AG08396 (cell line): ENCODE results near the gene CYP8B1.

Experiments used
- DNase-seq: peaks from one replicate; pipeline ENCODE4 v3.0.0; 2012; ENCODE audit warnings: low spot score, mixed read lengths

The CYP8B1 gene

GRCh38 chr3:42852441-42852840 lies 23.2 kb downstream of the CYP8B1 start:
- no peak for DNase-seq

DNA sequence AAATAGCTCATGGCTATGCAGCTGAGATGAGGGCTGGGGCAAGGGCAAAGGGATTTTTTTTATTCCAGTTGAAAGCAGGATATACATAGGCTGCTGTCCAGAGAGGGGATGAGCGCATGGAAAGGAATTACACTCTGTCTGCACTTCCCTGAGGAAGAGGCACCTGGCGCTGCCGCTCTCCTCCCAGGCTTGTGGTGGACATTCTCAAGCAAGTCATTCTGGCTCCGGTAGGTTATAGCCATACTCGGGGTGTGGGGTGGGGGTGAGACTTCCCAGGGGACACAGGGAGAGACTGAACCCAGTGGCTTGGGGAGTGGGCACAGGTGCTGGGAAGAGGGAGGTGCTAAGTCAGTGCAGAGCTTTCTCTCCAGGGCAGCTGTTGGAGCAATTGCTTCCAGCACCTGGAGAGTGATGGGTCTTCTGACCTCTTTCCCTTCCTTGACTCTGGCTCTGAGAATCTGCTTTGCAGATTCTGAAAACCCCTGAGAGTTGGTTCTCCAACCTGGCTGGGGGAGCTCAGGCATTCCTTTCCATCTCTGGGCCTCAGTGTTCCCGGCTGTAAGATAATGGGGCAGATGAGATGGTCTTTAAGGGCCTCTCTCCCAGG lies 24.3 kb downstream of the CYP8B1 start:
- no peak for DNase-seq

- no peak for DNase-seq
Measured at GRCh38 chr3:42850263-42850662, 25.4 kb downstream of the CYP8B1 start.

DNA sequence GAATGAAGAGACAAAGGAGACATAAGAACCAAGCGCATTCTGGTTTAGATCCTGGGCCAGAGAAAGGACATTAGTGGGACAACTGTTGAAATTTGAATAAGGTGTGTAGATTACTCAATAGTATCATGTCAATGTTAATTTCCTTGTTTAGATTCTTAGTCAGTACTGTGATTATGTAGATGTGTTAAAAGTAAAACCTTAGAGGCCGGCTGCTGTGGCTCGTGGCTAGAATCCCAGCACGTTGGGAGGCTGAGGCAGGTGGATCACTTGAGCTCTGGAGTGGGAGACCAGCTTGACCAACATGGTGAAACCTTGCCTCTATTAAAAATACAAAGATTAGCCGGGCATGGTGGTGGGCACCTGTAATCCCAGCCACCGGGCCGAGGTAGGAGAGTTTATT lies 26.7 kb downstream of the CYP8B1 start:
- DNase-seq: no peak

DNA sequence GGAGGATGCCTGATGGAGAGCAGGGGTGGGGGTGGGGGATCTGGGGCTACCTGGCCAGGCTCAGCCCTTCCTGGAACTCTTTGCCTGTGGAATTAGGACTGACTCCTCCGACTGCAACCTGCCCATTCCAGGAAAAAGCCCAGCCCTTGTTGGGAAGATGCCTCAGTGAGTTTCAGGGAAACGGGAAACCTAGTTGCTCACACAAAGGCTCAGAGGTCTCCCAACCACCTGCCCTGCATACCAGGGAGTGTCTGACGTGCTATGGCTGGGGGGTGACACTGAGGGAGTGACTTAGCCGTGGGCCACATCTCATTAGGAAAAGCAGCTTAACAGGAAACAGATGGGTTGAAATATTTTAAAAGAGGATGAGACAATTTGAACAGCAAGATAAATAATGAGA lies 27.9 kb downstream of the CYP8B1 start:
- DNase-seq: no peak

DNA sequence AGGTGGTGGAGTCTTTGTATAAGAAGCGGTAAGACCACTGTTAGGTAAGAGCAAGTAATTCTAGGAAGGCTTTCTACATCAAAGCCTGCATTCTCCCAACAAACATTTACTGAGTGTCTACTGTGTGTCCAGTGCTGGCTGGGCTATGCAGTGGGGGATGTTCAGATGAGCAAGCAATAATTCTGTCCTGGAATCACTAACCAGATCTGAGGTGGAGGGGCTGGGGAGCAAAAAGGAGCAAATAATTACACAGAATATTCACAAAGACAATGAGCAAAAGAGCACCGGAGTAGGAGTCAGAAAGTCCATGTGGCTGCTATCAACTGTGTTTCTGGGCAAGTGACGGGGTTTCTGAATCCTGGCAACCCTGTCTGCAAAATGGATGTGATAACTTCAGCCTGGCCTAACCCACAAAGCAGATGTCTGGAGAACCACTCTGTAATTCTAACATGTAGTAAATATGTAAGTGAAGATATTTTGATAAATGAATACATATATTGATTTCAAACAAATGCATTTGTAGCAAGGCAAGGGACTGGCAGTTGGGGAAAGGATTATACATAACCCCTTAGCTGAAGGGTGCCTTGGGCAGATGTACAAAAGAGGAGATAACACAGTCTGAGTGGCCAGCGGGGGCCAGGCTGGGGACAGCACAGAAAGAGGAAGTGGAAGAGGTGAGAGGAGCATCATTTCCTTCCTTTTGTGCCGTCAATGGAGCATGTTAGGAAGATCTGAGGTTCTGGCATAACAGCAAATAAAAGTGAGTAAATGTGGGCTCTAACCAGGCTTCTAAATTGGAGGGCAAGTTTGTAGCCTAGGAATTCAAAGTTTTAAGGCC lies 28.8 kb downstream of the CYP8B1 start:
- DNase-seq: no peak

GRCh38 chr3:42844815-42845214 lies 30.9 kb downstream of the CYP8B1 start:
- DNase-seq: no peak

DNA sequence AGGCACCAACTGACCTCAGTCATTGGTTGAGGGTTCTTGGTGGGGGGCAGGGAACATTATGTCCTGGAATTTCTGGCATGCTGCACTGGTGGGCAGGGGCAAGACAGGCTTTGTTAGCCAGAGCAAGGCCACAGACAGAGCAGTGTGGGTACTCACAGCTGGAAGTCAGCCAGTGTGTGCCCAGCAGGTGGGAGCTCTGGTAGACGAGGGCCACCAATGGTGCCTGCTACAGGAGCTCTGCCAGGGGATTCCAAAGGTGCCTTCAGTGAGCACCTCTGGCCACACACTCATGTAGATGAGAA lies 31.3 kb downstream of the CYP8B1 start:
- no peak for DNase-seq

DNA sequence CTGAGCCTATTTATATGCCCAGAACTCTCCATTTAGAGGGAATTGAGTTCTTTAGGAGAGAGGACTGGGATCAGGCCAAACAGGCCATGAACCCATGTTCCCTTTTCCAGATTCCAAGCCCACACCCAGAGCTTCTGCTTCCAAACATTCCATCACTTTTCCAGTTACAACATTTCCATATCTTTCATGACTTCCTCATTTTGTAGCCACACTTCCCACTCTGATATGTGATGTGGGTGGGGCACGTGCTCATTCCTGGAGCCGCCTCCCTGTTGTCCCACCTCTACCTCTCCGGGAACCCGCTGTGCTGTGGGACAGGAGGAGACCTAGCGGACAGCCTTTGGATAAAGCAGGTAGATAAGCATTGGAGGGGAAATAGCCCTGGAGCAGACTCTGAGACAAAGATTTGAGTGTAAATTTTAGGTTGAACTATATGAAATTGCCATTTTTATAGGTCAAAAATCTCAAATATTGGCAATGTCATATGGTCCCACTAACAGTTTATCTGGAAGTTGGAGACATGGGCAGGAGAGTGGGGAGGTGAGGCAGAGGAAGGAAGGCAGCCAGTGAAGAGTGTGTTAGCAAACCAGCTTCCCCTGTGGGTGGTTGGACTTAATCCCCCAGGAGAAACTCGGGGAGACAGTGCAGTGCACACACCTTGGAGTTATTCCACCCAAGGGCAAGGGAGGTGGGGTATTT lies 31.8 kb downstream of the CYP8B1 start:
- DNase-seq: no peak

DNA sequence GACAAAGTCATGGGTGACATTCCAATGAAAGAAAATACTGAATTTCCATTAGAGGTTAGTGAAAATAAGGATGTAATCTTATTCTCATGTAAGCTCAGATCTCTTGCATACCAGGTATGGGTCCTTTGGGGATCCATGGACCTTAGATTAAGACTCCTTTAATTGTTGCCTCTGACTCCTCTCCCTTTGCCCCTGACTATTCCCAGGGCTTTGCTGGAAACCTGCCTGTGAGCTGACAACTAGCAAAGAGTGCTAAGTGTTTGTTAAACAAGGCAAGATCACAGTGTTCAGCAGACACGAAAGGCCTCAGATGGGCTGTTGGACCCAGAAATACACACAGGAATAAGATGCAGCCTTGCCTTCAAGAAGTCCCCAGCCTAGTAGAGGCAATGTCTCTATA lies 34.3 kb downstream of the CYP8B1 start:
- no peak for DNase-seq

DNA sequence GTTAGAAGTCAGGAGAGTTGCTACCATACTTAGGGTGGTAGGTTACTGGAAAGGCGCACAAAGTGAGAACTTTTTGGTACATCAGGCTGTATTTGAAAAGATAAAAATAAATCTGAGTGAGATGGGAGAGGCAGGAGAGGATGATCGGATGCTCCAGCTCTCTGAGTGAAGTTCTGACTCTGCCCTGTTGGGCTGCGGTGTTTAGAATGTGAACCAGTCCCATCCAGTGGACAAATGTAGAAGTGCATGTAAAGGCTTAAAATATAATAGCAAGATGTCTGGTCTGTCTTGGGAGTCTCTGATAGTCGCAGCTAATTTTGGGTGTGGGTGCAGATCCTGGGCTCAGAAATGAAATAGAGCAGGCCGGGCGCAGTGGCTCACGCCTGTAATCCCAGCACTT lies 36.1 kb downstream of the CYP8B1 start:
- peak; percentile 70 for DNase-seq

- no peak for DNase-seq
Measured at GRCh38 chr3:42838571-42838970, 37.1 kb downstream of the CYP8B1 start.

- DNase-seq: no peak
Measured at GRCh38 chr3:42836150-42837123, 39.2 kb downstream of the CYP8B1 start.

DNA sequence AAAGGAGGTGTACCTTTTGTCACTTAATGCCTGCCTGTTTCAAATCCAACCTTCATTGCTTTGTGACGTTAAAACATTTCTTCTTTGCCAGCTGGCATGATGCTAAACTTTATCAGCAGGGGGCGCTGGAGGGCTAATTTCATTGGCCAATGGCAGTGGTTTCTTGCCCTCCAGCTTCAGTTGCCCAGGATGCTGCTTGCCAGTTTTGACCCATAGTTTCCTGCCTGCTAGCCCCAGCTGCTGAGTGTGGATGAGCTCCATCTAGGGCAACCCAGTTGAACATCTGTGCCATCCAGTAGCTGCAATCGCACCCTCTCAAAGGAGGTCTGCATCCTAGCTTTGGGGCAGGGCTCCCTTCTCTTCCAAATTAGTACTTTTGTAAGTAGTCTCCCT lies 44.4 kb downstream of the CYP8B1 start:
- peak; percentile 62 for DNase-seq

DNA sequence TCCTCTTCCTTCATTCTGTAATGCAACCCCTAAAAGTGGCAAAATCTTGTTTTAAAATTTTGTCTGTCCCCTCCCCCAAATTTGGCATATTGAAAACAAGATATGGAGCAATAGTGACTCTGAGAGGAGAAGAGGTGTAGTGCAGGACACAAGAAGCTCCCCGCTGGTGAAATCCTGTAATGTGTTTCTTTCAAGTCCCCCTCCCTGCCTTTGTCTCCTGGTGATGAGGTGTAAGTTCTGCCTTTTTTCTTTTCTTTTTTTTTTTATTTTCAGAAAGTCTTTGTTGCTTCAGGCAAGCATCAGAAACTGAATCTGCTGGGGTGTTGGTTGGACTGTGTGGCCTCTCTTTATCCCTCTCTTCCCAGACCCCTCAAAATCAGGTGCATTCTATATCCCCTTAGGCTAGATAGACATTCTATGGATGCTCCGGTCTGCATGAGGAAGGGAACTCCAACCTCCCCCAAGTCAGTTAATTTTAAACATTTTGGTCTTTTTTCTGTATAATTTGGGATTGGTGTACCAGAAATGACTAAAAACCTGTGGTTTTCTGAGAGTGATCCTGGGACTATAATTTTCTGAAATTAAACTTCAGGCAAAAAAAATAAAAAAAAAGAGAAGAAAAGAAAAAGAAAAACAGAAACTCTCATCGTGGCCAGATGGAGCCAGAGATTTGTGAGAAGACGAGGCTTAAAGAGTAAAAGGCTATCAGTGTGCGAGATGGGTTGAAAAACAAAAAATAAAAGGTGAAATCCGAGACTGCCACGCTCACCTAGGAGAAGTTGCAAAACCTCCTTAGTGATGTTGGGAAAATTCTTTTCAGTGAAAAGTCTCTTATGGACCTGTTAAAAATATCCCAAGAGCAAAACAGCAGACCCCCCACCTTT lies 45.0 kb downstream of the CYP8B1 start:
- DNase-seq: peak; percentile 29

GRCh38 chr3:42829628-42830436 lies 45.8 kb downstream of the CYP8B1 start:
- no peak for DNase-seq

GRCh38 chr3:42829083-42829627 lies 46.5 kb downstream of the CYP8B1 start:
- DNase-seq: no peak

- DNase-seq: no peak
Measured at GRCh38 chr3:42827654-42828053, 48.0 kb downstream of the CYP8B1 start.

DNA sequence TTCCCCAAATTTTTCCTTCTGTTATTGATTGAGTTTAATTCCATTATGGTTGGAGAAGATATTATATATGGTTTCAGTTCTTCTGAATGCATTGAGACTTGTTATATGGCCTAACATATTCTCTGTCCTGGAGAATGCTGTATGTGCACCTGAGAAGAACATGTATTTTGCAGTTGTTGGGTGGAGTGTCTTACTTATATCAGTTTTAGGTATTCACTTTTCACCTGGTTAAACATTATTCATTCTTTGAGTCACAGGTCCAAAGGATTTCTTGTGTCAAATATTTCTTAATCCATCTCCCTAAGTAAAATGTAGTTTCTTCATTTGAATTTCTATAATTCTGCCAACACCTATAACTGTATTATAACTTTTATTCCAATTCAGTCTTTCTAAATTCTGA lies 48.7 kb downstream of the CYP8B1 start:
- DNase-seq: no peak

DNA sequence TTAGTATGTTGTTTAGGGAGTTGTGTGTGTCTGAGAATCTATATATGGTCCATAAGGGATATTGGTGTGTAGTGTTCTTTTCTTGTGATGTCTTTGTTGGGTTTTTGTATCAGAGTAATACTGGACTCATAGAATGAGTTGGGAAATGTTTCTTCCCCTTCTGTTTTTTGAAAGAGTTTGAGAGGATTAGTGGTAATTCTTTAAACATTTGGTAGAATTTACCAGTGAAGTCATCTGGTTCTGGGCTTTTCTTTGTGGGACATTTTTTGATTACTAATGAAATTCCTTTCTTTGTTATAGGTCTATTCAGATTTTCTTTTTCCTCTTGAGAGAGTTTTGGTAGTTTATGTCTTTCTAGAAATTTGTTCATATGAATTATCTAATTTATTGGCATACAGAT lies 49.5 kb downstream of the CYP8B1 start:
- DNase-seq: no peak
